GM18511 (cell line): ENCODE data around the gene OIP5.
"Not testable (repeated sequence)": the region's sequence is repeated elsewhere in the genome, so short reads cannot be mapped to it uniquely, and the experiment has no call there.

Experiments
- ATAC-seq: cut with Tn5 transposase; IDR thresholded peaks from one replicate; pipeline ENCODE4 v1.9.1; 2021; ENCODE audit warnings: mild to moderate bottlenecking, moderate library complexity; ENCODE audit not compliant: unreplicated experiment

Gene OIP5

DNA sequence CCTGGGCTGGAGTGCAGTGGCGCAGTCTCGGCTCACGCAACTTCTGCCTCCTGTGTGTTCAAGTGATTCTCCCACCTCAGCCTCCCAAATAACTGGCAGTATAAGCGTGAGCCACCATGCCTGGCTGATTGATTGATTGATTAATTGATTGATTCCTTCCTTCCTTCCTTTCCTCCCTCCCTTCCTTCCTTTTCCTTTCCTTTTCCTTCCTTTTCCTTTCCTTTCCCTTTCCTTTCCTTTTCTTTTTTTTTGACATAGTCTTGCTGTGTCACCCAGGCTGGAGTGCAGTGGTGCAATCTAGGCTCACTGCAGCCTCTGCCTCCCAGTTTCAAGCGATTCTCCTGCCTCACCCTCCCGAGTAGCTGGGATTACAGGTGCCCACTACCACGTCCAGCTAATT is 71.5 kb downstream of the OIP5 start:
- not testable (repeated sequence) for ATAC-seq

DNA sequence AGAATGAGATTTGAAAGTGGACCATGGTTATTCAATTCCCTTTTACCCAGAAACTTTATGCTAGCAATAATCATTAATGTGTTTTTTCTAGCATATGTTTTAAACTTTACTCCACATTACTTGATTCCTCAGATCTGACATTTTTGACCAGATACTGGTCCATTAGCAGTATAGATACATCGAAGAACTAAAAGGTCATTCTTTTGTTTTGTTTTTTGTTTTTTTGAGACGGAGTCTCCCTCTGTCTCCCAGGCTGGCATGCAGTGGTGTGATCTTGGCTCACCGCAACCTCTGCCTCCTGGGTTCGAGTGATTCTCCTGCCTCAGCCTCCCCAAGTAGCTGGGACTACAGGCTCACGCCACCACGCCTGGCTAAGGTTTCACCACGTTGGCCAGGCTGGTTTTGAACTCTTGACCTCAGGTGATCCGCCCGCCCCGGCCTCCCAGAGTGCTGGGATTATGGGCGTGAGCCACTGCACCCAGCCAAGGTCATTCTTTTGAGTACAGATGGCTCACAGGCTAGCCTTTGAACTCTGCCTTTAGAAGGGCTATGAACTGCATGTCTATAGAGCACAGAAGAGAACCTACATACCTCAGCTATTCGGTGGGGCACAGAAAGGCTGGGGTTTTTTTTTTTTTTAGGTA is 72.7 kb downstream of the OIP5 start:
- no peak for ATAC-seq
